ENCODE measurements around the gene KCTD16. TPM values are rescaled to one million over a fixed set of nuclear protein-coding genes. Genes with fewer than 3 reads are reported as not detected.

KCTD16 gene
- polyA plus RNA-seq, 6 donors from 2014 or later, result 0.16 TPM; not detected in 5

DNA sequence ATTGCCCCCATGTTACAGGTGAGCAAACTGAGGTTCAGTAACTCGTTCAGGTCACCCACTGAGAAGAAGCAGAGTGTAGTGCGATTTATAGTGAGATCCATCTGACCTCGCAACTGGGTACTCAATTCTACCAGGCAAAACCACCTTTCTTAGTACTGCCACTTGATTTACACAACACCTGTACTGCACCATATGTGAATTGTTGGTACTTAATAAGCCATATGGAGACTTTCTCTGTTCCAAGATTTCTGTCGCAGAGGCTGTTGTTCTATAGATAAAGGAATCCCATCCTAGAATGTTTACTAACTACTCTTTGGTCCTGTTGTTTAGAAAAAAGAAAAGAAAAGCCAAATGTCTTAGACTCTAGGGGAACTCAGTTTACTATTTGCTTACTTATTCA, 287.5 kb downstream of the KCTD16 start:
- H3K4me1 Mint-ChIP-seq, result no peaks in the 10 kb centered on the region
- ATAC-seq (ENCODE audit: low read depth in 2 of 2), result no peak
- H3K27me3 Mint-ChIP-seq, result peaks cover 0 to 6% (median 0%) of the 10 kb centered on the region in 3 donors
- H3K36me3 Mint-ChIP-seq, result no peaks in the 10 kb centered on the region
- no peak for DNase-seq
- no peak overlapping the region for H3K27ac Mint-ChIP-seq
- no peak overlapping the region for H3K4me3 Mint-ChIP-seq
- peaks cover 0 to 6% (median 0%) of the 10 kb centered on the region in 7 donors for H3K9me3 Mint-ChIP-seq

DNA sequence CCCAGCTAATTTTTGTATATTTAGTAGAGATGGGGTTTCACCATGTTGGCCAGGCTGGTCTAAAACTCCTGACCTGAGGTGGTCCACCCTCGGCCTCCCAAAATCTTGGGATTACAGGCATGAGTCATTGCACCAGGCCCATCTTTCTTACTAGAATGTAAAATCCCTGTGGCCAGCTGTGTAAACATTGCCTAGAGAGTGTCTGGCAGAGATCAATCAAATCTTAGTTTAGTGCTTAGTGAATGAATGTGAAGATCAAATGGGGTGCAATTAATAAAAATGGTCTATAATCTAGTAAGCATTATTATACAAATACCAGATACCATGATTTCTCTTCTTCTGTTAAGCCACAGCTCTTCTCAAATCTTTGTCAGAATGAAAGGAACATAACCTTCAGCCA, 289.9 kb downstream of the KCTD16 start:
- DNase-seq (no peak), ATAC-seq (ENCODE audit: low read depth in 2 of 2) (no peak)
- Mint-ChIP-seq H3K27ac (no peak overlapping the region), H3K27me3 (peaks cover 0 to 3% (median 0%) of the 10 kb centered on the region in 3 donors), H3K4me3 (no peak overlapping the region), H3K36me3 (no peaks in the 10 kb centered on the region), H3K4me1 (no peaks in the 10 kb centered on the region), H3K9me3 (peaks cover 0 to 7% (median 2%) of the 10 kb centered on the region in 7 donors)

DNA sequence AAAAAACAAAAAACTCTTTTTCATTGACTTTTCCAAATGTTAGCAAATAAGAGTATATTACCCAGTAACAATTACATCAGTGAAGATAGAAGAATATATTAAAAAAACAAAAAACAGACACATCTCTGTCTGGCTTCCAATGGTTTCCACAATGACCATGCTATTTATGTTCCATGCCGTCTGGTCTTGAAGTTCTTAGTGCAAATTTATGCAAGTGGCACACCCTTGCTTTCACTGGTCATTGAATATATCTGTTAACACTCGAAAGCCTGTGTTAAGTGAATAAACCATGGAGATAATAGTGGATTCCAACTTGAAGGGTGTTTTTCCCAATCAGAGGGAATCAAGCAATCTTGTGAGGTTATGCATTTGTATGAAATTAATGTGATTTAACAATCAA, 291.9 kb downstream of the KCTD16 start:
- H3K4me1 Mint-ChIP-seq, result no peaks in the 10 kb centered on the region
- H3K36me3 Mint-ChIP-seq, result no peaks in the 10 kb centered on the region
- DNase-seq (no peak), ATAC-seq (ENCODE audit: low read depth in 2 of 2) (no peak)
- no peak overlapping the region for H3K4me3 Mint-ChIP-seq
- H3K9me3 Mint-ChIP-seq, result peaks cover 0 to 7% (median 2%) of the 10 kb centered on the region in 7 donors
- H3K27ac Mint-ChIP-seq, result no peak overlapping the region
- peaks cover 0 to 6% (median 0%) of the 10 kb centered on the region in 3 donors for H3K27me3 Mint-ChIP-seq

DNA sequence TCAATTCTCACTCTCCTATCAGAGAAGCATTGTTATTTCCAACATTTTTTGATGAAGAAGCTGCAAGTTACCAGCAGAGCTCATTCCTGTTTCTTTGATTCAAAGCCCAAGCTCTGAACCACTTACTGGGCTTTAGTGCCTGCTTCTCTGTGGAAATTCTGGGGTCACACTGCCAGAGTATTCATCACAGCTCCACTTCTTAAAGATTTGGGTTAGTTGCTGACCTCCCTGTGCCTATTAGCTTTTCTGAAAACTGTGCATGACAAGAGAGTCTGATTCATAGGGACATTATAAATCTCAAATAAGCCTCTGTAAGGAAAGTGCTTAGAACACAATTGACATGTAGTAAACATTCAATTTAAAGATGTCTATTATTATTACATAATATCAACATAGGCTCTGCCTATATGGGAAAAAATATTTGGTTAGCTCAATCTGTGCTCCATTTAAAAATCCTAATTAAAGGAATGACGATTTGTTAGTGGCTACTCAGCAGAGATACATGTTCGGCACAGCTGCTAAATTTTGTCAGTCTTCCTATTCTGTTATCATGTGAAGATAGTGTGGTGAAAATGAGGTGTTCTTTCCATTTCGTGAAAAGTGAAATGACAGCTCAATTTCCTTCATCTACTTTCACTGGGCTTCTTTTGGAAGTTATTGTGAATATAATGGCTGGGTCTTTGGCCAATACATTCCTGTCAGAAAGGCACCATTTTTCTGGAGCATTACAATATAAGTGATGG, 293.0 kb downstream of the KCTD16 start:
- Mint-ChIP-seq H3K4me3 (no peak overlapping the region), H3K4me1 (no peaks in the 10 kb centered on the region), H3K9me3 (peaks cover 0 to 7% (median 1%) of the 10 kb centered on the region in 7 donors), H3K27me3 (peaks cover 0 to 6% (median 0%) of the 10 kb centered on the region in 3 donors), H3K36me3 (no peaks in the 10 kb centered on the region), H3K27ac (peak overlapping the region in 1 of 6 donors; percentile 43)
- ATAC-seq (ENCODE audit: low read depth in 2 of 2) (no peak), DNase-seq (no peak)

DNA sequence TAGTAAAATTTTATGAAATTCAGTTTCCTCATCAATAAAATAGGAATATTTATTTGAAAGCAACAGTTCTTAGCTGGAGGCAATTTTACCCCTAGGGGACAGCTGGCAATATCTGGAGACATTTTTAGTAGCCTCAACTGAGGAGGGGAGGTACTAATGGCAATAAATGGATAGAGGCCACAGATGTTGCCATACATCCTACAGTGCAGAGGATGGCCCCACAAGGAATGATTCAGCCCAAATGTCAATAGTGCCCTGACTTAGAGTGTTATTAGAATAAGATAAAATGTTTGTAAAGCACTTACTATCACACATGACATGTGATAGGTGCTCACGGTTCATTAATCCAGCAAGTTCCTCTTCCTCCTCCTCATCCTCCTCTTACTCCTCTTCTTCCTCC, 293.6 kb downstream of the KCTD16 start:
- H3K36me3 Mint-ChIP-seq, result no peaks in the 10 kb centered on the region
- no peak for DNase-seq
- H3K27ac Mint-ChIP-seq, result no peak overlapping the region
- no peak for ATAC-seq (ENCODE audit: low read depth in 2 of 2)
- peaks cover 0 to 6% (median 0%) of the 10 kb centered on the region in 3 donors for H3K27me3 Mint-ChIP-seq
- H3K4me1 Mint-ChIP-seq, result no peaks in the 10 kb centered on the region
- H3K4me3 Mint-ChIP-seq, result no peak overlapping the region
- H3K9me3 Mint-ChIP-seq, result peaks cover 0 to 7% (median 1%) of the 10 kb centered on the region in 7 donors

DNA sequence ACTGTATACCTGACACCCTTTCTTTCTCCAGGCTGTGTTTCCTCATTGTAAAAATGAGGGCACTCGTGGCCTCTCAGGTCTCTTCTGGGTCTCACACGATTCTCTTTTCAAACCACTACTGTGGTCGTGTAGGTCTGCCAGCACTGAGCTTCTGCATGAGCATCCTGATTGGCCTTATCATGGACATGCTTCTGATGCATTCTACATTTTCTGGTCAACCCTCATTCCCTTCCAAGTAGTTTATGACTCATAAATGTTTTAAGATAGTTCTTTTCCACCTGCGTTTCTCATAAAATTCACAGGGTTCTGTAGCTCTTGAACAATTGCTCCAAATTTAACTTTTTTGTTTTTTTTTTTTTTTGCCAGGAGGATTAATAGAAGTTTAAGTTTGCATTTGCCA, 294.8 kb downstream of the KCTD16 start:
- Mint-ChIP-seq H3K27ac (no peak overlapping the region), H3K9me3 (peaks cover 0 to 5% (median 1%) of the 10 kb centered on the region in 7 donors), H3K4me3 (no peak overlapping the region), H3K27me3 (peaks cover 0 to 9% (median 0%) of the 10 kb centered on the region in 3 donors), H3K36me3 (no peaks in the 10 kb centered on the region), H3K4me1 (no peaks in the 10 kb centered on the region)
- no peak for DNase-seq
- ATAC-seq (ENCODE audit: low read depth in 2 of 2), result no peak

DNA sequence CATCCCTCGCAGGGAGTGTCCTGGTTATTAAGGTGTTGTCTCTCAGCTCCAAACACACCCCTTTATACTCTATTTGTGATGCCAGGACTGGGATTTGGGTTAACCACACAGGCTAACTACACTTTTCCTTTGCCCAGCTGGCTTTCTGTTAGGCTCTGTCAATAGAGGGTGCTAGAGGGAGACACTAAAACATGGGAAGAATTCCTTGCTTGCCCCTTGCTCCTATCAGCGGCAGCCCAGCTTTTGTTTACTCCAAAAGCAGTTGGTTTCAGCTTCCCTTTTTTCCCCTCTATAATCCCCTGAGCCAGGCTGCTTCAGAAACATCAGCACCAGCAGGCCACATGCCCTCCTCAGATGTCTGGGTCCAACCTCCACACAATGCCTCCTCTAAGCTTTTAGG, 297.1 kb downstream of the KCTD16 start:
- H3K4me1 Mint-ChIP-seq, result no peaks in the 10 kb centered on the region
- peaks cover 0 to 5% (median 1%) of the 10 kb centered on the region in 7 donors for H3K9me3 Mint-ChIP-seq
- DNase-seq (no peak), ATAC-seq (ENCODE audit: low read depth in 2 of 2) (no peak)
- H3K27ac Mint-ChIP-seq, result no peak overlapping the region
- no peak overlapping the region for H3K4me3 Mint-ChIP-seq
- peaks cover 0 to 12% (median 0%) of the 10 kb centered on the region in 3 donors for H3K27me3 Mint-ChIP-seq
- H3K36me3 Mint-ChIP-seq, result no peaks in the 10 kb centered on the region

DNA sequence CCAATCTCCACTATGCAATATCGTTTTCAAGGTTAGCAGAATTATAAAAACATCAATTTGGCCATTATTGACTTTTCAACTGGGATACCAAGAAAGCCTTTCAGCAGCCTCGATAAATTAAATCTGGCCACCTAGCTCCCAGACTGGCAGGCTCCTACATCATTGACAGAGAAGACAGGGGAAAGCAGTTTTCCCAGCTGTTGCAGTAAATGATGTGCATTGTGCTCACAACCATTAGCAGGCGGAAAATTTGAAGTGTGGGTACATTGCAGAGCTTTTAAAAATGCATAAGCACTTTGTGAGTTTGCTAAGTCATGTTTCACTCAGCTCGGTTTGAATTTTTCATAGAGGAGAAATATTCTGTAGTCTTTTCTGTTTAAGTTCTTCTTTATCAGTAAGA, 297.9 kb downstream of the KCTD16 start:
- H3K27me3 Mint-ChIP-seq, result peaks cover 0 to 12% (median 0%) of the 10 kb centered on the region in 3 donors
- no peaks in the 10 kb centered on the region for H3K4me1 Mint-ChIP-seq
- no peak for ATAC-seq (ENCODE audit: low read depth in 2 of 2)
- no peaks in the 10 kb centered on the region for H3K36me3 Mint-ChIP-seq
- no peak overlapping the region for H3K27ac Mint-ChIP-seq
- no peak for DNase-seq
- no peak overlapping the region for H3K4me3 Mint-ChIP-seq
- H3K9me3 Mint-ChIP-seq, result peaks cover 0 to 5% (median 1%) of the 10 kb centered on the region in 7 donors

DNA sequence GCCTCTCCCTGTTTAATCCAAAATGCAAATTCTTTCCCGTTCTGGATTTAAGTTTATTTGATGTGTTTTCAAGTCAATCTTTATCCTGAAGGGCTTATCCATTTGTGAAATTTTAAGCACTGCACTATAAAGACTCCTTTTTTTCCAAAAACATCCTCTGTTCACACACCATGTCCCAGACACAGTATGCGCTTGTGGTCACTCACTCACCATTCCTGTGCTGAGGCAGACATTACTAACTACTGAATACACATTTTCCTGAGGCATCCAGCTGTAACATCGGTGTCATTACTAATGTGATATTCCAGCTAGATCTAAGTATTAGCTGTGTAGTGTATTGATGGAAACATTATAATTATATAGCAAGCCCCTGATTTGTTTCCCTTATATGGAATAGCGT, 298.4 kb downstream of the KCTD16 start:
- DNase-seq (no peak), ATAC-seq (ENCODE audit: low read depth in 2 of 2) (no peak)
- no peaks in the 10 kb centered on the region for H3K36me3 Mint-ChIP-seq
- H3K27me3 Mint-ChIP-seq, result peaks cover 0 to 12% (median 0%) of the 10 kb centered on the region in 3 donors
- no peak overlapping the region for H3K27ac Mint-ChIP-seq
- H3K4me1 Mint-ChIP-seq, result no peaks in the 10 kb centered on the region
- peaks cover 0 to 5% (median 1%) of the 10 kb centered on the region in 7 donors for H3K9me3 Mint-ChIP-seq
- no peak overlapping the region for H3K4me3 Mint-ChIP-seq

DNA sequence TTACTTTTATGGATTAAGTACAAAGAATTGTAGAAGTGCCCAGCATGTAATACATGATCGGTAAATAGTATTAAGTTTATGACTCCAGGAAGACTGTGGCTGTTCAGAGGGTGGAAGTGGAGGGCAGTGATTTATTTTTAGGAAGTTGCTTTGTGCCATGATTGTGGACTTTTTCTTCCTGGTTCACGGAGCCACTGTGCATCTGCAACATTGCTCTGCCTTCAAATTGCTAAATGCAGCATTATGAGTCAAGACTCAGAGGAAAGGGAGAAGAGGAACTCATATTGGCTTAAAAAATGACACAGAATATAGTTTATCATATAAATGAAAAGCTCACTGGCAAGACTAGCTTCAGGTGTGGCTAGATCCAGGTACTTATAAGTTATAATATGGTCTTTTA, 301.5 kb downstream of the KCTD16 start:
- H3K4me1 Mint-ChIP-seq, result no peaks in the 10 kb centered on the region
- H3K9me3 Mint-ChIP-seq, result peaks cover 0 to 4% (median 0%) of the 10 kb centered on the region in 7 donors
- H3K27me3 Mint-ChIP-seq, result peaks cover 0 to 11% (median 5%) of the 10 kb centered on the region in 3 donors
- ATAC-seq (ENCODE audit: low read depth in 2 of 2), result no peak
- no peaks in the 10 kb centered on the region for H3K36me3 Mint-ChIP-seq
- DNase-seq, result no peak
- no peak overlapping the region for H3K4me3 Mint-ChIP-seq
- H3K27ac Mint-ChIP-seq, result no peak overlapping the region

DNA sequence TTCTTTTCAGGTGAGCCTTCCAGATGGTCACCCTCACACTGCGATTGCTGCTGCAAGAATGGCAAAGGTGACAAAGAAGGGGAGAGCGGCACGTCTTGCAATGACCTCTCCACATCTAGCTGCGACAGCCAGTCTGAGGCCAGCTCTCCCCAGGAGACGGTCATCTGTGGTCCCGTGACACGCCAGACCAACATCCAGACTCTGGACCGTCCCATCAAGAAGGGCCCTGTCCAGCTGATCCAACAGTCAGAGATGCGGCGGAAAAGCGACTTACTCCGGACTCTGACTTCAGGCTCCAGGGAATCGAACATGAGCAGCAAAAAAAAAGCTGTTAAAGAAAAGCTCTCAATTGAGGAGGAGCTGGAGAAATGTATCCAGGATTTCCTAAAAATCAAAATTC, 303.0 kb downstream of the KCTD16 start:
- Mint-ChIP-seq H3K4me1 (no peaks in the 10 kb centered on the region), H3K4me3 (no peak overlapping the region)
- ATAC-seq (ENCODE audit: low read depth in 2 of 2), result no peak

DNA sequence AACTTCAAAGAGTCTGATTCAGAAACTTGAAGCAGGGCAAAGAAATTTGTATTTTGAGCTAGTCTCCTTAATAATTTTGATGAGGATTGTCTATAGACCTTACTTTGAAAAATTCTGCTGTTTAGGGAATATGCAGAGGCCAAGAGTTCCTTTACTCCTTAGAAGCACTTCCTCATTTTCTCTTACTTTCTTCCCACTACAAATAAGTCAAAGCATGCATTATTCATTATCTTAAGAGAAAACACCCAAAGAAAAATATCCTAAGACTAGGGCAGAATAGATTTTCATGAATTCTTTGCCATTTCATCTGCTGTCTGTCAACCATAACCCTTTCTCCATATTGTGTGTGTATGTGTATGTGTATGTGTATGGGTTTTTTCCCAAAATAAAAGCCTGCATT, 307.9 kb downstream of the KCTD16 start:
- Mint-ChIP-seq H3K27me3 (peaks cover 0 to 7% (median 5%) of the 10 kb centered on the region in 3 donors), H3K9me3 (peaks cover 0 to 4% (median 0%) of the 10 kb centered on the region in 7 donors), H3K4me3 (no peak overlapping the region), H3K27ac (no peak overlapping the region), H3K36me3 (no peaks in the 10 kb centered on the region), H3K4me1 (no peaks in the 10 kb centered on the region)
- DNase-seq (no peak), ATAC-seq (ENCODE audit: low read depth in 2 of 2) (no peak)

More for the DNA sequence above, 303.0 kb downstream of the KCTD16 start:
- peaks cover 0 to 8% (median 5%) of the 10 kb centered on the region in 3 donors for H3K27me3 Mint-ChIP-seq
- H3K27ac Mint-ChIP-seq, result no peak overlapping the region
- DNase-seq, result no peak
- peaks cover 0 to 4% (median 0%) of the 10 kb centered on the region in 7 donors for H3K9me3 Mint-ChIP-seq
- no peaks in the 10 kb centered on the region for H3K36me3 Mint-ChIP-seq

DNA sequence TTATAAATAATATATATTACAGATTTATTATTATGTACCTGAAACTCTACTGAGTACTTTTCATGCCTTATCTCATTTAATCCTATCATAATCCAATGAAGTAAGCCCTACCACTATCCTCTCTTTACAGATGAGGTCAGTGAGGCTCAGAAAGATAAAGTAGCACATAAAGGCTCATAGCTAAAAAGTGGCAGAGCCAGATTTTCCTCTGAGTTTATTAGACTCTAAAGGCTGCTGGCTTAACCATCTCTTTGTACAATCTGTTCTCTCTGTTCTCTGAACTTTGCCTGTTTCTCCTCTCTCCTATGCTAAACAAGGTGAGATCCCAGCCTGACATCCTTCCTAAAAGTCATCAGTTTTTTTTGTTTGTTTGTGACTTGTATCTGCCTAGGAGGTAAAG, 311.2 kb downstream of the KCTD16 start:
- Mint-ChIP-seq H3K36me3 (no peaks in the 10 kb centered on the region), H3K4me3 (no peak overlapping the region), H3K4me1 (no peaks in the 10 kb centered on the region), H3K27ac (no peak overlapping the region), H3K27me3 (peaks cover under 1 to 7% (median under 1%) of the 10 kb centered on the region in 3 donors), H3K9me3 (no peaks in the 10 kb centered on the region)
- ATAC-seq (ENCODE audit: low read depth in 2 of 2) (no peak), DNase-seq (no peak)

DNA sequence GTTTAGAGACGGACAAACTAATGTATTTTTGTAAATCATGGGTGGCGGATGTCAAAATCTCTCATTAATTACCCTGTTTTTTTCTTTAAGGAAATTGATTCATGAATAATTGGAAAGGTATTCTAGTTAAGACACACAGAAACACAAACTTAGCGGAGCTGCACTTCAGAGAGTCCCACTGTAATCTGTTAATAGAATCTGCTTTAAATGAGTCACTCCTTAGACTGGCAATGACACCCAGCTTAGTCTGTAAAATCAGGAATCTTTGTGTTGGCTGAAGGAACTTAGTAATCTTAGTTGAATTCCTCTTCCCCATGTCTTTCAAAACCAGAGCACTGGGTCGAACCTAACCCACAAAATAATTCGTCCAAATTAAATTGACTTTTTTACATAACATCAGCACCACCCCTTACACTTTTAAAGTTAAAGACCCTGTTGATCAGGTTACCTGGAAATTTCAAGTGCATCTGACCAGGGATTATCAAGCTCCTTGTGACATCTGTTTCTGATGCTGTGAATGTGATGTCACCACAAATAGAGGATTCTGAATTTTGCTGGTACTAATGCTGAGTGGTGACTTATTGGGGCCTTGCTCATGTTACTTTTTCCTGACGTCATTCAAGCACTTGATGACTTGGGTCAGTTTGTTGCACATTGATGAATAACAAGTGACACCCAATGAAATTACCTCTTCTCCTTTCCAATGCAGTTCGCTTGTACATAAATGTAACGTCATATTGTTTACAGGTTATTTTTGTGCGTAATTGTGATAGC, 313.6 kb downstream of the KCTD16 start:
- ATAC-seq (ENCODE audit: low read depth in 2 of 2) (no peak), DNase-seq (no peak)
- H3K27ac Mint-ChIP-seq, result no peak overlapping the region
- H3K9me3 Mint-ChIP-seq, result no peaks in the 10 kb centered on the region
- no peaks in the 10 kb centered on the region for H3K4me1 Mint-ChIP-seq
- no peak overlapping the region for H3K4me3 Mint-ChIP-seq
- H3K27me3 Mint-ChIP-seq, result peaks cover 7 to 11% (median 8%) of the 10 kb centered on the region in 3 donors
- H3K36me3 Mint-ChIP-seq, result no peaks in the 10 kb centered on the region
